GM12801 (cell line): ENCODE results near the gene TTLL3.

Experiments
- TF ChIP-seq, protein P1 (sequence below): IDR thresholded peaks from one replicate; pipeline ENCODE4 v1.5.1; 2011; ENCODE audit warnings: control low read depth; ENCODE audit not compliant: insufficient read length; ENCODE audit errors: extremely low read depth

The TTLL3 gene

DNA sequence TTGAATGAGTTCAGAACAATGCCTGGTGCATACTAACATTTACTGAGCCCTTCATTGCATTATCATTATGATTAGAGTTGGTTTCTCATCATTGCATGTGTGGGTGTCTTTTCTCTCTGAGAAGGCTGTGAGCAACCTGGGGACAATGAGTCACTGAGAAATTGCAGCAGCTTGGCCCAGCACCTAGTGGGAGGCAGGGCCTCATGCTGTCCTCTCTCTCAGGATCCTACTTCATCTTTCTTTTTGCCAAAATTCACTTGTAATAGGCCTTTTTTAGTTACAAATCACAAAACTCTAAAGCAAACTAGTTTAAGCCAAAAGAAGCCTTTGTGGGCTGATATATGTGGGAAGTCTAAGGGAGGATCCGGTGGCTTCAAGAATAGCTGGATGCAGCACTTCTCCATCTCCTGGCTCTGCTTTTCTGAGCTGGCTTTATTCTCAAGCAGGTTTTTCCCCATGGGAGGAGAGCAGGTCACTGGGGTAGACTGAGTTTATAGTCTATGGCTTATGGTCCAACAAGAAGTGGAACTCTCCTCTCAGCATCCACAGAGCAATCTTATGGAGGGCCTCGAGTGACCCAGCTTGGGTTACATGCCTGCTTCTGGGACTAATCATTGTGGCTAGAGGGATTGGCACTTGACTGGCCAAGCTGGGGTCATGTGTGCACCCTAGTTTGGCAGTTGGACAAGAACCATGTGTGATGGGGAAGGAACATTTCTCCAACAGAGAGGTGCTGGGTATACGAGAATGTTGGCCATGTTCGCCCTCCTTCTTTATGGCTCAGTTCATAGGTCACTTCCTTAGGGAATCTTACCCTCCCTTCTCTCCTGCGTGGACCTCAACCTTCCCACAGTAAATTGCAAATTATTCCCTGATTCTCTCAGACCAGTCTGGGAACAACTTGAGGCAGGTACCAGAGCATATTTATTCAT lies 31.7 kb upstream of the TTLL3 start:
- TF ChIP-seq, protein P1, sequence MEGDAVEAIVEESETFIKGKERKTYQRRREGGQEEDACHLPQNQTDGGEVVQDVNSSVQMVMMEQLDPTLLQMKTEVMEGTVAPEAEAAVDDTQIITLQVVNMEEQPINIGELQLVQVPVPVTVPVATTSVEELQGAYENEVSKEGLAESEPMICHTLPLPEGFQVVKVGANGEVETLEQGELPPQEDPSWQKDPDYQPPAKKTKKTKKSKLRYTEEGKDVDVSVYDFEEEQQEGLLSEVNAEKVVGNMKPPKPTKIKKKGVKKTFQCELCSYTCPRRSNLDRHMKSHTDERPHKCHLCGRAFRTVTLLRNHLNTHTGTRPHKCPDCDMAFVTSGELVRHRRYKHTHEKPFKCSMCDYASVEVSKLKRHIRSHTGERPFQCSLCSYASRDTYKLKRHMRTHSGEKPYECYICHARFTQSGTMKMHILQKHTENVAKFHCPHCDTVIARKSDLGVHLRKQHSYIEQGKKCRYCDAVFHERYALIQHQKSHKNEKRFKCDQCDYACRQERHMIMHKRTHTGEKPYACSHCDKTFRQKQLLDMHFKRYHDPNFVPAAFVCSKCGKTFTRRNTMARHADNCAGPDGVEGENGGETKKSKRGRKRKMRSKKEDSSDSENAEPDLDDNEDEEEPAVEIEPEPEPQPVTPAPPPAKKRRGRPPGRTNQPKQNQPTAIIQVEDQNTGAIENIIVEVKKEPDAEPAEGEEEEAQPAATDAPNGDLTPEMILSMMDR = no peak

DNA sequence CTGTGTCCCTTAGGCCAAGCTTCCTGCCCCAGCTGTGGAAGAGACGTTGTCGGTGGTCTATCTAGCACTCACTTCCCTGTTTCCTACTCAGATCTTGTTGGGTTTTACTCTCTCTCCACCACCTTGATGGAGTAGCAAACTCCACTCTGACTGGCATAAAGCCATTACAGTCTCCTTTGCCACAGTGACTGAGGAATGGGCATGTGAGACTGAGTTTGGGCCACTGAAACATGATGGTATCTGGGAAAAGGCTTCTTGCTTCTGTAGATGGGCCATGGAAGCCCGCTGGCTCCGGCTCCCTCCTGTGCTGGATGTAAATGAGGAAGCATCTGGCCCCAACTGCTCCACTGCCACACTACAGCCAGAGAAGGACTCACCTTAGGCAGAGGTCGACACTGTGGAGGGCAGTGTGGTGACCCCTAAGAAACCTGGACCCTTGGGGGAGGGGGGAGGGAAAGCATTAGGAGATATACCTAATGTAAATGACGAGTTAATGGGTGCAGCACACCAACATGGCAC lies 30.9 kb upstream of the TTLL3 start:
- TF ChIP-seq, protein P1 = no peak

GRCh38 chr3:9779721-9780457 lies 30.2 kb upstream of the TTLL3 start:
- TF ChIP-seq, protein P1 = no peak

- TF ChIP-seq, protein P1 = no peak
Measured at GRCh38 chr3:9780458-9780812, 29.6 kb upstream of the TTLL3 start.

- TF ChIP-seq, protein P1 = no peak
Measured at GRCh38 chr3:9780910-9781309, 29.2 kb upstream of the TTLL3 start.

- TF ChIP-seq, protein P1 = no peak
Measured at GRCh38 chr3:9781551-9781950, 28.5 kb upstream of the TTLL3 start.

GRCh38 chr3:9781978-9782603 lies 28.0 kb upstream of the TTLL3 start:
- TF ChIP-seq, protein P1 = no peak
